AG09309 (cell line): Measurements from ENCODE around the gene COL20A1.

Source experiments
- DNase-seq: peaks from one replicate; pipeline ENCODE4 v3.0.0-alpha.2; 2010; ENCODE audit warnings: low read depth
- H3K4me3 ChIP-seq: 2 replicates; pipeline ENCODE4 v1.5.1; 2011; ENCODE audit warnings: mild to moderate bottlenecking, low read depth, low read length, moderate library complexity; ENCODE audit not compliant: control insufficient read depth
- CTCF ChIP-seq: IDR thresholded peaks from 2 replicates; pipeline ENCODE4 v1.5.1; 2011; ENCODE audit warnings: mild to moderate bottlenecking, low read depth, low read length, inconsistent platforms; ENCODE audit not compliant: insufficient read depth, control insufficient read depth; ENCODE audit errors: missing control alignments

COL20A1 gene

DNA sequence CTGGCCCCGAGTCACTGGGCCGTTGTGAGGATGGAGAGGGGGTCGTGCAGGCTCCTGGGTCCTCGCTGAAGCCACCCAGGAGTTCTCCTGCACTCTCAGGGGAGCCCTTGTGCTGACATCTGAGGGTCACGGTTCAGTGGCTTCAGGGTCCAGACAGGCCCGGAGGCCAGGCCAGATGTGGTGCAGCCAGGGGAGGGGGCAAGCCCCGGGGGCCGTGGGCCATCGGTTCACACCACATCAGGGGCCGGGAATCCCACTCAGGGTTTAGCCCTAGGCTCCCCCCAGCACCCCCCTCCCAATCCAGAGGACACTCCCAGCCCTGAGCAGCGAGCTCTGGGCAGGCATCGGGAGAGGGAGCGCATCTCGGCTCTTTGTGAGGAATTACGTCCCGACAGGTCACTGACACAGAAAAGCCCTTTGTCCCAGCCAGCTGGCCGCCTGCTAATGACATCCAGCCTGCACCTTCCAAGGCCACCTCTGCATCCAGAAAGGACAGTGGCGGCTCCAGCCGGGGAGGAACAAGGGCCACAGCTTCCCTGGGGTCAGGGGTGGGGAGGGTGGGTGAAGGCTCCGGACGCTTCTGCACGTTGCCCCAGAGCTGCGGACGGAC is 74.6 kb downstream of the COL20A1 start:
- H3K4me3 ChIP-seq: no peak overlapping the region
- no peak for TF ChIP-seq CTCF
- DNase-seq: no peak

DNA sequence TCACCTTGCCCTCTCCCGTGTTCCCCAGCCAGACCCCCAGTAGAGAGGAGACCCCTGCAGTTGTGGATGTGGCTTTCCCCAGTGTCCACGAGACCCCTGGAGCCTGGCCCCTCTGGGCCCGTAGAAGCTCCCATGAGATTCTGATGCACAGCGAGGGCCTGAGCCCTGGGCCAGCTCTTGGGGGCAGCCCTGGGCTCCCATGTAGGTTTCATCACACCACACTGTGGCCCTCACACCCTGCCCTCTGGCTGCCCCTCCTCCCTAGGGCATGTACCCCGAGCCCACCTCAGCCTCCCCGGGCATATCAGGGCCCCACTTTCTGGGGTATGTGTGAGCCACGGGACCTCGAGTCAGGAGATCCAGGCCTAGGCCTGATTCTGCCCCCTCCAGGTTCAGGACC is 75.2 kb downstream of the COL20A1 start:
- no peak for TF ChIP-seq CTCF
- no peak for DNase-seq
- no peak overlapping the region for H3K4me3 ChIP-seq

GRCh38 chr20:63369024-63369530 is 76.1 kb downstream of the COL20A1 start:
- no peak overlapping the region for H3K4me3 ChIP-seq
- no peak for DNase-seq
- TF ChIP-seq CTCF: no peak

GRCh38 chr20:63369724-63370617 is 77.0 kb downstream of the COL20A1 start:
- H3K4me3 ChIP-seq: no peak overlapping the region
- TF ChIP-seq CTCF: no peak
- DNase-seq: no peak

DNA sequence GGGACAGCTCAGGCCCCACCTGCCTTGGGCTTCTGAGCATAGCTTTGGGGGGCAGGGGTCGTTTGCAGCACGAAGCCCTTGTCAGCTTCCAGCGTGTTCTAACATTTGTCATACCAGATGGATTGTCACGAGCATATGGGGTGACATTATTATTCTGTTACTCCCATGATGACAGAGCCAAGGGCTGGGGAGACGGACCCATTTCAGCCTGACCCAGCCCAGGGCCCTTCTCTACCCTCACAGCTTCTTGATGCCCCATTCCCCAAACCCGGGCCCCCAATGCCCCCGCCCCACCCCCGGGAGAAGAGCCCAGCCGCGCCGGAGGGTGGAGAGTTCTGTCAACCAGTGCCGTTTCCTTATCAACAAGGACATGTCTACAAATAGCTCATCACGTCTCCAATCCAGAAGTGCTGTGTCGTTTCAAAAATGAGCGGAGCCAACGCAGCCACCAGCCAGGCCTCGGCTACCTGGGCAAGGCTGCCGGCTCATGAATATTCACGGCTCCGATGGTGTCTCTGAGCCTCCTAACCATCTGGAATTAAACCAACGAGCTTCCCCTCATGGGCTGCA is 77.7 kb downstream of the COL20A1 start:
- TF ChIP-seq CTCF: no peak
- no peak for DNase-seq
- no peak overlapping the region for H3K4me3 ChIP-seq

DNA sequence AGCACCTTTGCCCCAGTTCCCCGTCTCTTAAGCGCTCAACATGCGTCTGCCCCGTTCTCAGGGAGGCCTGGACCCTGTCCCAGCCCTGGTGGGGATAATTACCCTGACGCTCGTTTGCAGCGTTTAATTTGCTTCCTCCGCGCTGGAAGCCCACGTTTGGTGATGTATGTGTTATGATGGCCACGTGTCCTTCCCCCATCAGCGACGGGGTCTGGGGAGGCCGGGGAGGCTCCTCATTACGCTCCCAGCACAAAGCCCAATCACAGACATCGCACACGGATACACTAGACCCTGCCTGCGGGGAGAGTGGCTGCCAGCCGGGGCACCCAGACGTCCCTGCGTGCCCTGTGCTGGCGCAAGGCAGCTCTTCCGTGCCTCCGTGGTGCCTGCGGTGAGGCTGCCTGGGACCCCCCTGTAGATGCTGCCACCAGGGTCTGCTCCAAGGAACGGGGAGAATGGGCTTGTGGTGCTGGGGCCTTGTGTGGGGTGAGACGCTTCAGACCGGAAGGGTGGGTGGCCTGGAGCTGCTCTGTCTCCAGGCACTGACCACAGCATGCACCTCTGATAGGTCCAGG is 78.4 kb downstream of the COL20A1 start:
- TF ChIP-seq CTCF: no peak
- H3K4me3 ChIP-seq: no peak overlapping the region

More for the DNA sequence above, 78.4 kb downstream of the COL20A1 start:
- DNase-seq: no peak
